Calu3 (cell line): ENCODE measurements around the gene NBEA. TPM values are rescaled to one million over a fixed set of nuclear protein-coding genes. Genes with fewer than 3 reads are reported as not detected.

Experiments used
- BruUV-seq: library from RNA; stranded (reverse); fragments of 400-500 nt; replicated peaks from 2 replicates; lab custom pipeline; 2021; lab: Mats Ljungman, UMichigan
- CTCF ChIA-PET: fragments of 300-600 bp; sonication (Branson Sonifier 250); formaldehyde crosslinking; loops from one replicate; lab custom pipeline; 2022; ENCODE audit warnings: antibody characterized with exemption; lab: Charles Lee
- DNase-seq: peaks from one replicate; pipeline ENCODE4 v3.0.0; 2022
- H3K27ac Mint-ChIP-seq: one replicate; pipeline ENCODE4 v1.8.0; 2022; ENCODE audit warnings: mixed read lengths; ENCODE audit not compliant: unreplicated experiment
- H3K27me3 Mint-ChIP-seq: one replicate; pipeline ENCODE4 v1.8.0; 2022; ENCODE audit warnings: mixed read lengths; ENCODE audit not compliant: unreplicated experiment
- H3K36me3 Mint-ChIP-seq: one replicate; pipeline ENCODE4 v1.8.0; 2022; ENCODE audit warnings: mild to moderate bottlenecking, moderate library complexity, mixed read lengths; ENCODE audit not compliant: insufficient read depth, unreplicated experiment
- H3K4me1 Mint-ChIP-seq: one replicate; pipeline ENCODE4 v1.8.0; 2022; ENCODE audit warnings: mild to moderate bottlenecking, low read depth, mixed read lengths; ENCODE audit not compliant: unreplicated experiment
- H3K4me3 Mint-ChIP-seq: one replicate; pipeline ENCODE4 v1.8.0; 2022; ENCODE audit warnings: mild to moderate bottlenecking, low read depth, moderate library complexity, mixed read lengths; ENCODE audit not compliant: unreplicated experiment
- H3K9me3 Mint-ChIP-seq: one replicate; pipeline ENCODE4 v1.8.0; 2022; ENCODE audit warnings: low read depth, mixed read lengths; ENCODE audit not compliant: unreplicated experiment
- CTCF ChIP-seq: fragments of 200-600 bp; IDR thresholded peaks from one replicate; pipeline ENCODE4 v1.8.0; 2022; ENCODE audit warnings: antibody characterized with exemption; ENCODE audit not compliant: unreplicated experiment
- intact Hi-C: fragments of 100-400 bp; cut with micrococcal nuclease; formaldehyde crosslinking; loops from one replicate; pipeline ENCODE4 v1.10.0; 2022; ENCODE audit not compliant: unreplicated experiment
- total RNA-seq: library from RNA; stranded (reverse); gene quantifications from 2 replicates; pipeline ENCODE4 v1.2.3, GENCODE V29; 2022

Gene NBEA
- total RNA-seq, 1 experiment from 2014 or later: 18.0 TPM

DNA sequence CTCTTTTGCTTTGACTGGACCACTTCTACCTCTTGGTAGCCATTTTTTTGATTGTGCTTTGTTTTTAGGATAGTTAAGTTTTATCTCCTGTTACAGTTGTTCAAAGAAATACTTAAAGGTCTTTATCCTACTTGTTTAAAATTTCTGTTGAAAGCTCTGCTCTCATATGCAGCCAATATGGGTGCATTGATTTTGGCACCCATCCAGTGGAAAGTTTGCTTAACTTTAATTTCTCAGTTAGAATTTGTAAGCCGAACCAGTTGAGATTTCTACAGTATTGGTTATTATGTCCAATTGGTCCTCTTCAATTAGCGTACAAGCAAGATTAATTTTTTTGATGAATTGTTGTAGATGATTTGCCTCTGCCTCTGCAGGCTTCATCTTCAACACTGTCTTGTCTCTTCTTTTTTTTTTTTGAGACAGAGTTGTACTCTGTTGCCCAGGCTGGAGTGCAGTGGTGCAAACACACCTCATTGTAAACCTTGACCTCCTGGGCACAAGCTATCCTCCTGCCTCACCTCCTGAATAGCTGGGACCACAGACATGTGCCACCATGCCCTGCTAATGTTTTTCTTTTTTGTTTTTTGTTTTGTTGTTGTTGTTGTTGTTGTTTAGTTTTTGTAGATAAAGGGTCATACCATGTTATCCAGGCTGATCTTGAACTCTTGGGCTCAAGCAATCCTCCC, 469.1 kb downstream of the NBEA start:
- Mint-ChIP-seq H3K9me3 (no peaks in the 10 kb centered on the region), H3K4me3 (no peak overlapping the region), H3K27ac (no peak overlapping the region), H3K4me1 (peaks cover 9% of the 10 kb centered on the region), H3K27me3 (no peaks in the 10 kb centered on the region), H3K36me3 (no peaks in the 10 kb centered on the region)
- no peak for TF ChIP-seq CTCF
- intact Hi-C loops: no loop called here
- BruUV-seq: no TSS peak
- DNase-seq: no peak
- CTCF ChIA-PET: no interaction called here

GRCh38 chr13:35448465-35448864, 506.4 kb downstream of the NBEA start:
- CTCF ChIA-PET: no interaction called here
- H3K27ac Mint-ChIP-seq: no peak overlapping the region

DNA sequence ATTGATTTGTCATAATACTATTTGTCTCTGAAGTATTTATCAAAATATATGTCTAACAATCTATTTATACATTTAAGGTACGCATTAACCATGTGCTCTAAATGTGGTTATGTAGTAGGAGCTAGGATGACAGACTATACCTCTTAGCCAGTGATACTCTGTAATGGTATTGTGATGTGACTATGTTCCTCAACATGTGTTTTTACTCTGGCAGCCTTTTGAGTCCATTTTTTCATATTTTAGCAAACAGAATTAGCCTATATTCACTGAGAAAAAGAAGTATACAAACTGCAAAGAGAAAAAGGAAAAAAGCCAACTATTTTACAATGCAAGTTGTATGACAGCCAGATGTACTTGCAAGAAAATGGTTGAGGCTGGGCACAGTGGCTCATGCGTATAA, 507.8 kb downstream of the NBEA start:
- Mint-ChIP-seq H3K27me3 (no peaks in the 10 kb centered on the region), H3K9me3 (no peaks in the 10 kb centered on the region), H3K4me1 (no peaks in the 10 kb centered on the region), H3K27ac (no peak overlapping the region), H3K36me3 (no peaks in the 10 kb centered on the region), H3K4me3 (no peak overlapping the region)
- intact Hi-C loops: no loop called here
- BruUV-seq: no TSS peak
- no peak for DNase-seq
- no peak for TF ChIP-seq CTCF
- CTCF ChIA-PET: no interaction called here

More at GRCh38 chr13:35448465-35448864, 506.4 kb downstream of the NBEA start:
- H3K27me3 Mint-ChIP-seq: no peaks in the 10 kb centered on the region
- H3K4me3 Mint-ChIP-seq: no peak overlapping the region
- H3K4me1 Mint-ChIP-seq: no peaks in the 10 kb centered on the region
- no peak for DNase-seq
- no TSS peak for BruUV-seq
- H3K9me3 Mint-ChIP-seq: no peaks in the 10 kb centered on the region
- intact Hi-C loops: no loop called here
- no peaks in the 10 kb centered on the region for H3K36me3 Mint-ChIP-seq
- no peak for TF ChIP-seq CTCF

GRCh38 chr13:35455022-35455421, 513.0 kb downstream of the NBEA start:
- no peak overlapping the region for H3K27ac Mint-ChIP-seq
- H3K4me1 Mint-ChIP-seq: no peaks in the 10 kb centered on the region
- intact Hi-C loops: no loop called here
- no peaks in the 10 kb centered on the region for H3K27me3 Mint-ChIP-seq
- no peak for DNase-seq
- H3K9me3 Mint-ChIP-seq: no peaks in the 10 kb centered on the region
- TF ChIP-seq CTCF: no peak
- BruUV-seq: no TSS peak
- H3K36me3 Mint-ChIP-seq: no peaks in the 10 kb centered on the region
- H3K4me3 Mint-ChIP-seq: no peak overlapping the region
- CTCF ChIA-PET: no interaction called here
